HepG2 (cell line): ENCODE results near the gene MAML1. TPM values are rescaled to one million over a fixed set of nuclear protein-coding genes. Genes with fewer than 3 reads are reported as not detected.
A peak's percentile ranks its signal among the peaks of the same experiment; 100 is the strongest.

Source experiments
- AKAP8 ChIP-seq: sonication (generic); formaldehyde crosslinking; IDR thresholded peaks from 2 replicates; pipeline ENCODE4 v1.5.1; 2020; ENCODE audit warnings: mild to moderate bottlenecking, missing genetic modification reagents
- CC2D1A ChIP-seq: sonication (generic); formaldehyde crosslinking; IDR thresholded peaks from 2 replicates; pipeline ENCODE4 v1.8.1; 2023; ENCODE audit warnings: mild to moderate bottlenecking, missing genetic modification reagents
- DMAP1 ChIP-seq: IDR thresholded peaks from 2 replicates; pipeline ENCODE4 v1.6.1; 2016
- GATAD2A ChIP-seq: IDR thresholded peaks from 2 replicates; pipeline ENCODE4 v1.6.1; 2016
- MAZ ChIP-seq, 2 experiments: sonication (generic) in 1 of 2; formaldehyde crosslinking in 1 of 2; IDR thresholded peaks; 2 replicates each; pipeline versions ENCODE4 v1.5.0 to v1.6.1; 2012 to 2020; ENCODE audit warnings: low read depth in 2 of 2, mild to moderate bottlenecking in 2 of 2, borderline replicate concordance in 1 of 2, improper control_type of control experiment in 1 of 2, low read length in 1 of 2, missing genetic modification reagents in 1 of 2, moderate library complexity in 1 of 2
- MXD3 ChIP-seq: IDR thresholded peaks from 2 replicates; pipeline ENCODE4 v1.6.1; 2016; ENCODE audit warnings: mild to moderate bottlenecking, missing biosample characterization, missing genetic modification reagents
- NFRKB ChIP-seq: fragments of 450-650 bp; IDR thresholded peaks from 2 replicates; pipeline ENCODE4 v1.6.1; 2017
- NR0B2 ChIP-seq: sonication (generic); formaldehyde crosslinking; IDR thresholded peaks from 2 replicates; pipeline ENCODE4 v1.4.0; 2020; ENCODE audit warnings: mild to moderate bottlenecking, missing genetic modification reagents
- TARDBP ChIP-seq: sonication (generic); formaldehyde crosslinking; IDR thresholded peaks from 2 replicates; pipeline ENCODE4 v1.8.0; 2022; ENCODE audit warnings: mild to moderate bottlenecking, missing genetic modification reagents
- TRAFD1 ChIP-seq: sonication (generic); formaldehyde crosslinking; IDR thresholded peaks from 2 replicates; pipeline ENCODE4 v1.5.1; 2020; ENCODE audit warnings: missing genetic modification reagents, mild to moderate bottlenecking, borderline replicate concordance
- YY1 ChIP-seq: IDR thresholded peaks from 2 replicates; pipeline ENCODE4 v1.6.1; 2011; ENCODE audit warnings: low read length, low read depth, moderate library complexity, mild to moderate bottlenecking; ENCODE audit not compliant: insufficient read depth, insufficient replicate concordance
- ZBTB33 ChIP-seq: sonication (generic); formaldehyde crosslinking; IDR thresholded peaks from 2 replicates; pipeline ENCODE4 v1.4.0; 2020; ENCODE audit warnings: missing genetic modification reagents
- ZBTB34 ChIP-seq: sonication (generic); formaldehyde crosslinking; IDR thresholded peaks from 2 replicates; pipeline ENCODE4 v1.8.0; 2022; ENCODE audit warnings: mild to moderate bottlenecking, missing genetic modification reagents
- ZNF205 ChIP-seq: IDR thresholded peaks from 2 replicates; pipeline ENCODE4 v1.6.1; 2018; ENCODE audit warnings: missing biosample characterization, missing genetic modification reagents
- ZNF496 ChIP-seq: sonication (generic); formaldehyde crosslinking; IDR thresholded peaks from 2 replicates; pipeline ENCODE4 v1.8.1; 2023; ENCODE audit warnings: mild to moderate bottlenecking, moderate library complexity, missing genetic modification reagents; ENCODE audit not compliant: insufficient replicate concordance
- ZNF543 ChIP-seq: sonication (generic); formaldehyde crosslinking; IDR thresholded peaks from 2 replicates; pipeline ENCODE4 v1.4.0; 2020; ENCODE audit warnings: mild to moderate bottlenecking, missing genetic modification reagents
- ZNF644 ChIP-seq: IDR thresholded peaks from 2 replicates; pipeline ENCODE4 v1.6.1; 2016; ENCODE audit warnings: low read depth
- ZNF7 ChIP-seq: IDR thresholded peaks from 2 replicates; pipeline ENCODE4 v1.6.1; 2016; ENCODE audit warnings: missing biosample characterization, missing genetic modification reagents
- ZNF724P ChIP-seq: sonication (generic); formaldehyde crosslinking; IDR thresholded peaks from 2 replicates; pipeline ENCODE4 v1.8.0; 2022; ENCODE audit warnings: missing genetic modification reagents, borderline replicate concordance
- ZNF776 ChIP-seq: sonication (generic); formaldehyde crosslinking; IDR thresholded peaks from 2 replicates; pipeline ENCODE4 v1.4.0; 2020; ENCODE audit warnings: mild to moderate bottlenecking, missing genetic modification reagents
- ZNF784 ChIP-seq: sonication (generic); formaldehyde crosslinking; IDR thresholded peaks from 2 replicates; pipeline ENCODE4 v1.5.1; 2020; ENCODE audit warnings: missing genetic modification reagents, mild to moderate bottlenecking, borderline replicate concordance
- ZNF878 ChIP-seq: sonication (generic); formaldehyde crosslinking; IDR thresholded peaks from 2 replicates; pipeline ENCODE4 v1.8.1; 2023; ENCODE audit warnings: mild to moderate bottlenecking, missing genetic modification reagents, moderate library complexity
- polyA plus RNA-seq, 8 experiments: library from polyadenylated mRNA; depleted of rRNA in 3 of 8; stranded (reverse) in 7 of 8; unstranded in 1 of 8; fragments of >200 nt; fragmentation: Illumina TruSeq in 4 of 8; extraction: Trizol in 4 of 8; gene quantifications; 2 replicates each; pipeline versions ENCODE4 v1.2.1 to v1.2.3, GENCODE V29; 2011 to 2016; ENCODE audit warnings: low read depth in 4 of 8, missing spikeins in 1 of 8, mixed read lengths in 1 of 8; ENCODE audit not compliant: insufficient read depth in 1 of 8
- total RNA-seq, 5 experiments: library from RNA; depleted of rRNA; stranded (reverse); fragments of >200 nt; fragmentation: Illumina TruSeq; extraction: Trizol; gene quantifications; 2 replicates each; pipeline ENCODE4 v1.2.3, GENCODE V29; 2016; ENCODE audit warnings: low read depth in 1 of 5

MAML1 gene
- total and polyA plus RNA-seq, 2 of the 13 experiments (the other 11 are each of a cell fraction or from before 2014, with no cell fraction given), result 10.0 to 10.8 TPM

GRCh38 chr5:179732918-179733771, 523 bp downstream of the MAML1 start (continued):
- TF ChIP-seq ZBTB33 (CRISPR knock-in tag) (no peak), DMAP1 (CRISPR knock-in tag) (no peak), ZNF724P (CRISPR knock-in tag) (0 out of 2 replicates have a peak, but pooled peaks have one; percentile 37), MXD3 (CRISPR knock-in tag) (no peak), ZNF776 (CRISPR knock-in tag) (0 out of 2 replicates have a peak, but pooled peaks have one; percentile 42), ZNF878 (CRISPR knock-in tag) (no peak), NR0B2 (CRISPR knock-in tag) (no peak), ZNF543 (CRISPR knock-in tag) (no peak), MAZ (IDR thresholded peaks at IDR 0.05; ENCODE audit: borderline replicate concordance, low read depth, low read length) (no peak), MAZ (CRISPR knock-in tag; IDR thresholded peaks at IDR 0.05; ENCODE audit: low read depth) (0 out of 2 replicates have a peak, but pooled peaks have one; percentile 27), YY1 (no peak), TRAFD1 (CRISPR knock-in tag) (no peak), GATAD2A (CRISPR knock-in tag) (no peak), ZNF7 (no peak), TARDBP (CRISPR knock-in tag) (no peak), ZNF496 (CRISPR knock-in tag) (no peak), AKAP8 (CRISPR knock-in tag) (no peak), ZNF205 (CRISPR knock-in tag) (no peak), NFRKB (no peak), CC2D1A (no peak), ZBTB34 (no peak), ZNF784 (CRISPR knock-in tag) (0 out of 2 replicates have a peak, but pooled peaks have one; percentile 19), ZNF644 (no peak)
